K562 (cell line): ENCODE data around the gene MRPL54. TPM values are rescaled to one million over a fixed set of nuclear protein-coding genes. Genes with fewer than 3 reads are reported as not detected.

Source experiments
- ATF1 ChIP-seq, 2 experiments: fragments of 450-650 bp in 1 of 2; IDR thresholded peaks; 2 replicates each; pipeline ENCODE4 v1.6.1; 2016; ENCODE audit warnings: missing compliant biosample characterization in 1 of 2, missing genetic modification characterization in 1 of 2
- EGR1 ChIP-seq: fragments of 450-650 bp; conservative IDR thresholded peaks from 2 replicates; pipeline ENCODE4 v1.6.1; 2017; ENCODE audit warnings: mild to moderate bottlenecking
- EP300 ChIP-seq: IDR thresholded peaks from 2 replicates; pipeline ENCODE4 v1.6.1; 2012; ENCODE audit warnings: low read length, improper control_type of control experiment
- FOXM1 ChIP-seq, 2 experiments: fragments of 450-650 bp in 1 of 2; sonication (generic) in 1 of 2; formaldehyde crosslinking in 1 of 2; IDR thresholded peaks; 2 replicates each; pipeline versions ENCODE4 v1.6.1 to v1.9.0; 2017 to 2022; ENCODE audit warnings: low read depth in 2 of 2, mild to moderate bottlenecking in 2 of 2, missing genetic modification reagents in 1 of 2, moderate library complexity in 1 of 2
- FUS ChIP-seq: fragments of 200-400 bp; formaldehyde crosslinking; optimal IDR thresholded peaks from 2 replicates; pipeline ENCODE3; 2017; ENCODE audit warnings: low read depth, low read length
- JUND ChIP-seq, 2 experiments: IDR thresholded peaks; 2 replicates in 1 of 2; 3 replicates in 1 of 2; pipeline ENCODE4 v1.6.1; 2011; ENCODE audit warnings: borderline replicate concordance in 2 of 2, low read depth in 2 of 2, low read length in 2 of 2, improper control_type of control experiment in 1 of 2, missing biosample characterization in 1 of 2, missing genetic modification characterization in 1 of 2, missing genetic modification reagents in 1 of 2
- KLF6 ChIP-seq: fragments of 250-450 bp; sonication (Bioruptor Pico); IDR thresholded peaks from 2 replicates; pipeline ENCODE4 v1.4.0; 2020; ENCODE audit warnings: mild to moderate bottlenecking, moderate library complexity, borderline replicate concordance
- MAFG ChIP-seq: fragments of 450-650 bp; conservative IDR thresholded peaks from 2 replicates; pipeline ENCODE4 v1.6.1; 2016; ENCODE audit warnings: missing genetic modification characterization, missing compliant biosample characterization
- RBM17 ChIP-seq: fragments of 200-400 bp; formaldehyde crosslinking; IDR thresholded peaks from 2 replicates; pipeline ENCODE4 v1.6.1; 2017; ENCODE audit warnings: low read depth, mild to moderate bottlenecking, low read length, borderline replicate concordance
- RBM25 ChIP-seq: fragments of 200-400 bp; formaldehyde crosslinking; IDR thresholded peaks from 2 replicates; pipeline ENCODE4 v1.6.1; 2018; ENCODE audit warnings: low read length, low read depth, moderate library complexity; ENCODE audit not compliant: severe bottlenecking
- SMAD2 ChIP-seq: fragments of 150-350 bp; IDR thresholded peaks from 2 replicates; pipeline ENCODE4 v1.6.1; 2014; ENCODE audit warnings: low read depth, mild to moderate bottlenecking, low read length
- TAF15 ChIP-seq: fragments of 200-400 bp; formaldehyde crosslinking; IDR thresholded peaks from 2 replicates; pipeline ENCODE4 v1.6.1; 2017; ENCODE audit warnings: mild to moderate bottlenecking, low read depth, low read length, moderate library complexity
- ZBTB7A ChIP-seq: IDR thresholded peaks from 2 replicates; pipeline ENCODE4 v1.6.1; 2011; ENCODE audit warnings: low read depth, mild to moderate bottlenecking, low read length, moderate library complexity, borderline replicate concordance; ENCODE audit not compliant: control insufficient read depth
- ZBTB8A ChIP-seq: fragments of 450-650 bp; IDR thresholded peaks from 2 replicates; pipeline ENCODE4 v1.6.1; 2018; ENCODE audit warnings: mild to moderate bottlenecking, moderate library complexity; ENCODE audit not compliant: partially characterized antibody
- ZC3H11A ChIP-seq: IDR thresholded peaks from 2 replicates; pipeline ENCODE4 v1.6.1; 2012; ENCODE audit warnings: low read depth, low read length, improper control_type of control experiment
- ZNF121 ChIP-seq: sonication (generic); formaldehyde crosslinking; conservative IDR thresholded peaks from 2 replicates; pipeline ENCODE4 v1.8.0; 2022; ENCODE audit warnings: missing genetic modification reagents
- ZNF41 ChIP-seq: fragments of 250-450 bp; sonication (Bioruptor Pico); conservative IDR thresholded peaks from 2 replicates; pipeline ENCODE4 v1.4.0; 2020; ENCODE audit warnings: mild to moderate bottlenecking
- polyA plus RNA-seq, 8 experiments: library from polyadenylated mRNA; depleted of rRNA in 4 of 8; stranded (reverse) in 5 of 8; unstranded in 3 of 8; fragments of >200 nt; fragmentation: Nextera tagmentation in 2 of 8; fragmentation: Illumina TruSeq in 1 of 8; extraction: Ambion mirVana in 2 of 8; extraction: Trizol in 1 of 8; gene quantifications; 2 replicates each; pipeline versions ENCODE4 v1.2.1 to v1.2.3, GENCODE V29; 2011 to 2014; ENCODE audit warnings: inconsistent platforms in 1 of 8, missing spikeins in 1 of 8
- total RNA-seq, 7 experiments: library from RNA; depleted of rRNA in 6 of 7; stranded (reverse); fragments of >200 nt in 6 of 7; fragmentation: Illumina TruSeq in 2 of 7; extraction: Trizol in 2 of 7; gene quantifications; 2 replicates each; pipeline versions ENCODE4 v1.2.1 to v1.2.3, GENCODE V29; 2011 to 2021; ENCODE audit warnings: low replicate concordance in 1 of 7
- TF ChIP-seq, protein P1 (sequence below): fragments of 250-450 bp; sonication (Bioruptor Pico); IDR thresholded peaks from 2 replicates; pipeline ENCODE4 v1.8.0; 2022; ENCODE audit warnings: inconsistent platforms
- TF ChIP-seq, protein P2 (sequence below): fragments of 450-650 bp; IDR thresholded peaks from one replicate; pipeline ENCODE4 v1.6.1; 2018; ENCODE audit warnings: mild to moderate bottlenecking, moderate library complexity; ENCODE audit not compliant: partially characterized antibody
- TF ChIP-seq, protein P3 (sequence below): fragments of 250-450 bp; sonication (Bioruptor Pico); IDR thresholded peaks from 2 replicates; pipeline ENCODE4 v1.4.0; 2020

MRPL54 gene
- total and polyA plus RNA-seq, 9 of the 15 experiments (the other 6 are each of a cell fraction or from before 2014, with no cell fraction given), result 3.5 to 120 (median 56.9) TPM

DNA sequence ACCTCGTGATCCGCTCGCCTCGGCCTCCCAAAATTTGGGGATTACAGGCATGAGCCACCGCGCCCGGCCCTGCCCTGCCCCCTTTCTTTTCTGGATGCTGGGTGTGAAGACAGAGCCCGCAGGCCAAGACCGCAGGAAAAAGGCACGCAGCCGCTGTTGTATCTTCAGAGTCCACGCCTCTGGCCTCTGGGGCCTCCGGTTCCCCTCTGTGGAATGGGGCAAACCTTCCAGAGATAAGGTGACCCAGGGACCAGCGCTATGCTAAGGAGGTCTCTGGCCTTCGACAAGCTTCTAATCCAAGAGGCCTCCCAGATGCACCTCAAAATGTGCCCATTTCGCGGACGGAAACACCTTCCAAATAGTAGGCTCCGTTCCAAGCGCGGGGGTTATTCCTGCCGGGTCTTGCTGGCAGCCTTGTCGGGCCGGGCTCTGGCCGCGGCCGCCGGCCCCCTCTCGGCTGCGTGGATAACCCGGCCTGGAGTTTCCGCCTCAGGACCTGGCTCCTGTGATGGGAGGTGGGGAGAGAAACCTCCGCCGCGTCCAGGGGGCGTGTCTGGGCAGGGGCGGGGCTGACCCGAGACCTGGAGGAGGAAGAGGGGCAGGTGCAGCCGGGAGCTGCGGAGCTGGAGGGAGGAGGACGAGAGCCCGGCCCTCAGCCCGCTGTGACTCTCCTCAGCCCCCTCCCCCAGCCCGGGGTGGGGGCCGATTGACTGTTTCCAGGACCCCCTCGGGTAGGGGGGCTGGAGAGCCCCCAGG is 41.2 kb upstream of the MRPL54 start (continued):
- TF ChIP-seq, protein P1, sequence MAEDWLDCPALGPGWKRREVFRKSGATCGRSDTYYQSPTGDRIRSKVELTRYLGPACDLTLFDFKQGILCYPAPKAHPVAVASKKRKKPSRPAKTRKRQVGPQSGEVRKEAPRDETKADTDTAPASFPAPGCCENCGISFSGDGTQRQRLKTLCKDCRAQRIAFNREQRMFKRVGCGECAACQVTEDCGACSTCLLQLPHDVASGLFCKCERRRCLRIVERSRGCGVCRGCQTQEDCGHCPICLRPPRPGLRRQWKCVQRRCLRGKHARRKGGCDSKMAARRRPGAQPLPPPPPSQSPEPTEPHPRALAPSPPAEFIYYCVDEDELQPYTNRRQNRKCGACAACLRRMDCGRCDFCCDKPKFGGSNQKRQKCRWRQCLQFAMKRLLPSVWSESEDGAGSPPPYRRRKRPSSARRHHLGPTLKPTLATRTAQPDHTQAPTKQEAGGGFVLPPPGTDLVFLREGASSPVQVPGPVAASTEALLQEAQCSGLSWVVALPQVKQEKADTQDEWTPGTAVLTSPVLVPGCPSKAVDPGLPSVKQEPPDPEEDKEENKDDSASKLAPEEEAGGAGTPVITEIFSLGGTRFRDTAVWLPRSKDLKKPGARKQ, result no peak
- TF ChIP-seq ZBTB7A, result peak; percentile 80; the same call in 1 of the 2 replicates
- peak; percentile 79 for TF ChIP-seq EGR1
- TF ChIP-seq, protein P2, sequence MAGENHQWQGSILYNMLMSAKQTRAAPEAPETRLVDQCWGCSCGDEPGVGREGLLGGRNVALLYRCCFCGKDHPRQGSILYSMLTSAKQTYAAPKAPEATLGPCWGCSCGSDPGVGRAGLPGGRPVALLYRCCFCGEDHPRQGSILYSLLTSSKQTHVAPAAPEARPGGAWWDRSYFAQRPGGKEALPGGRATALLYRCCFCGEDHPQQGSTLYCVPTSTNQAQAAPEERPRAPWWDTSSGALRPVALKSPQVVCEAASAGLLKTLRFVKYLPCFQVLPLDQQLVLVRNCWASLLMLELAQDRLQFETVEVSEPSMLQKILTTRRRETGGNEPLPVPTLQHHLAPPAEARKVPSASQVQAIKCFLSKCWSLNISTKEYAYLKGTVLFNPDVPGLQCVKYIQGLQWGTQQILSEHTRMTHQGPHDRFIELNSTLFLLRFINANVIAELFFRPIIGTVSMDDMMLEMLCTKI, result no peak
- TF ChIP-seq JUND (IDR thresholded peaks at IDR 0.05; ENCODE audit: borderline replicate concordance, low read depth, low read length), result peak; percentile 71
- peak; percentile 73; the same call in 1 of the 3 replicates for TF ChIP-seq JUND (tag; IDR thresholded peaks at IDR 0.05; ENCODE audit: borderline replicate concordance, low read depth, low read length)
- TF ChIP-seq SMAD2, result no peak
- TF ChIP-seq MAFG (tag), result no peak
- peak; percentile 99 for TF ChIP-seq FOXM1 (IDR thresholded peaks at IDR 0.05; ENCODE audit: low read depth)
- peak; percentile 20; the same call in 1 of the 2 replicates for TF ChIP-seq FOXM1 (CRISPR knock-in tag; IDR thresholded peaks at IDR 0.05; ENCODE audit: low read depth)
- TF ChIP-seq ATF1 (CRISPR knock-in tag; IDR thresholded peaks at IDR 0.05), result peak; percentile 29; the same call in 1 of the 2 replicates
- TF ChIP-seq ATF1 (tag; IDR thresholded peaks at IDR 0.05), result peak; percentile 80
- peak; percentile 33; the same call in 1 of the 2 replicates for TF ChIP-seq ZNF121 (CRISPR knock-in tag)
- TF ChIP-seq FUS, result no peak
- TF ChIP-seq ZBTB8A, result no peak
- no peak for TF ChIP-seq ZNF41 (CRISPR knock-in tag)
- TF ChIP-seq EP300, result peak; percentile 65
- no peak for TF ChIP-seq KLF6 (CRISPR knock-in tag)
- TF ChIP-seq RBM25, result peak; percentile 99
- TF ChIP-seq, protein P3, sequence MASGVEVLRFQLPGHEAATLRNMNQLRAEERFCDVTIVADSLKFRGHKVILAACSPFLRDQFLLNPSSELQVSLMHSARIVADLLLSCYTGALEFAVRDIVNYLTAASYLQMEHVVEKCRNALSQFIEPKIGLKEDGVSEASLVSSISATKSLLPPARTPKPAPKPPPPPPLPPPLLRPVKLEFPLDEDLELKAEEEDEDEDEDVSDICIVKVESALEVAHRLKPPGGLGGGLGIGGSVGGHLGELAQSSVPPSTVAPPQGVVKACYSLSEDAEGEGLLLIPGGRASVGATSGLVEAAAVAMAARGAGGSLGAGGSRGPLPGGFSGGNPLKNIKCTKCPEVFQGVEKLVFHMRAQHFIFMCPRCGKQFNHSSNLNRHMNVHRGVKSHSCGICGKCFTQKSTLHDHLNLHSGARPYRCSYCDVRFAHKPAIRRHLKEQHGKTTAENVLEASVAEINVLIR (CRISPR knock-in tag), result no peak
- no peak for TF ChIP-seq RBM17
- TF ChIP-seq TAF15, result no peak
- no peak for TF ChIP-seq ZC3H11A
